K562 (cell line): Measurements from ENCODE around the gene NTNG1. TPM values are rescaled to one million over a fixed set of nuclear protein-coding genes. Genes with fewer than 3 reads are reported as not detected.

Experiments
- BHLHE40 ChIP-seq: IDR thresholded peaks from 2 replicates; pipeline ENCODE4 v1.6.1; 2011; ENCODE audit warnings: low read length, improper control_type of control experiment
- CBFB ChIP-seq: sonication (generic); formaldehyde crosslinking; IDR thresholded peaks from 2 replicates; pipeline ENCODE4 v1.4.0; 2020; ENCODE audit warnings: mild to moderate bottlenecking, missing genetic modification reagents
- RNF219 ChIP-seq: fragments of 250-450 bp; sonication (Bioruptor Pico); IDR thresholded peaks from 2 replicates; pipeline ENCODE4 v1.5.0; 2022; ENCODE audit warnings: mild to moderate bottlenecking
- SMARCA4 ChIP-seq: fragments of 450-650 bp; IDR thresholded peaks from 2 replicates; pipeline ENCODE4 v1.6.1; 2016
- TRIM28 ChIP-seq: fragments of 450-650 bp; IDR thresholded peaks from 2 replicates; pipeline ENCODE4 v1.6.1; 2017
- ZEB2 ChIP-seq: fragments of 450-650 bp; IDR thresholded peaks from 2 replicates; pipeline ENCODE4 v1.6.1; 2016
- polyA plus RNA-seq, 8 experiments: library from polyadenylated mRNA; depleted of rRNA in 4 of 8; stranded (reverse) in 5 of 8; unstranded in 3 of 8; fragments of >200 nt; fragmentation: Nextera tagmentation in 2 of 8; fragmentation: Illumina TruSeq in 1 of 8; extraction: Ambion mirVana in 2 of 8; extraction: Trizol in 1 of 8; gene quantifications; 2 replicates each; pipeline versions ENCODE4 v1.2.1 to v1.2.3, GENCODE V29; 2011 to 2014; ENCODE audit warnings: inconsistent platforms in 1 of 8, missing spikeins in 1 of 8
- total RNA-seq, 7 experiments: library from RNA; depleted of rRNA in 6 of 7; stranded (reverse); fragments of >200 nt in 6 of 7; fragmentation: Illumina TruSeq in 2 of 7; extraction: Trizol in 2 of 7; gene quantifications; 2 replicates each; pipeline versions ENCODE4 v1.2.1 to v1.2.3, GENCODE V29; 2011 to 2021; ENCODE audit warnings: low replicate concordance in 1 of 7
- TF ChIP-seq, protein P1 (sequence below): fragments of 450-650 bp; IDR thresholded peaks from 2 replicates; pipeline ENCODE4 v1.6.1; 2016; ENCODE audit warnings: mild to moderate bottlenecking
- TF ChIP-seq, protein P2 (sequence below): IDR thresholded peaks from 3 replicates; pipeline ENCODE4 v1.6.1; 2011; ENCODE audit warnings: borderline replicate concordance, mild to moderate bottlenecking; ENCODE audit not compliant: insufficient read length, insufficient read depth
- TF ChIP-seq, protein P3 (sequence below), 3 experiments: IDR thresholded peaks in 2 of 3; conservative IDR thresholded peaks in 1 of 3; 2 replicates each; pipeline ENCODE4 v1.5.1; 2011 to 2012; ENCODE audit warnings: low read length in 3 of 3, mild to moderate bottlenecking in 3 of 3, control low read depth in 2 of 3, improper control_type of control experiment in 1 of 3, inconsistent platforms in 1 of 3, low read depth in 1 of 3, mixed read lengths in 1 of 3, moderate library complexity in 1 of 3; ENCODE audit not compliant: insufficient read depth in 2 of 3

NTNG1 gene
- total and polyA plus RNA-seq, 9 of the 15 experiments (the other 6 are each of a cell fraction or from before 2014, with no cell fraction given) = not detected

DNA sequence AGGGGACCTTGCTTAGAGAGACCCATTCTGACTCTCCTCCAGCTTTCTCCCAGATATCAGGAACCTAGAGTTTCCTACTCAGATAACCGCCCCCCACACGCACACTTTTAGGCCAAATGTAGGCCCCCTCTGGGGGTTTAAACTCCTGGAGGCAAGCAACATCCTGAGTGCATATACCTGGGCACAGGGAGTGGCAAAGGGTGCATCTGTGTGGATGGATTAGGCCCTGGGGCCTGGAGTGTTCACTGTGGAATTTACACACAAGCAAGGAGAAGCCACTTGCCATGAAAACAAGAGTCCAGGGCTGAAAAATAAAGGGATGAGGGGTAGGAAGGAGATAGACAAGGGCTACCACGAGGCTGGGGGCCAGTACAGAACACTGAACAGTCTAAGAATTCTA, 343.1 kb downstream of the NTNG1 start (continued):
- TF ChIP-seq, protein P1, sequence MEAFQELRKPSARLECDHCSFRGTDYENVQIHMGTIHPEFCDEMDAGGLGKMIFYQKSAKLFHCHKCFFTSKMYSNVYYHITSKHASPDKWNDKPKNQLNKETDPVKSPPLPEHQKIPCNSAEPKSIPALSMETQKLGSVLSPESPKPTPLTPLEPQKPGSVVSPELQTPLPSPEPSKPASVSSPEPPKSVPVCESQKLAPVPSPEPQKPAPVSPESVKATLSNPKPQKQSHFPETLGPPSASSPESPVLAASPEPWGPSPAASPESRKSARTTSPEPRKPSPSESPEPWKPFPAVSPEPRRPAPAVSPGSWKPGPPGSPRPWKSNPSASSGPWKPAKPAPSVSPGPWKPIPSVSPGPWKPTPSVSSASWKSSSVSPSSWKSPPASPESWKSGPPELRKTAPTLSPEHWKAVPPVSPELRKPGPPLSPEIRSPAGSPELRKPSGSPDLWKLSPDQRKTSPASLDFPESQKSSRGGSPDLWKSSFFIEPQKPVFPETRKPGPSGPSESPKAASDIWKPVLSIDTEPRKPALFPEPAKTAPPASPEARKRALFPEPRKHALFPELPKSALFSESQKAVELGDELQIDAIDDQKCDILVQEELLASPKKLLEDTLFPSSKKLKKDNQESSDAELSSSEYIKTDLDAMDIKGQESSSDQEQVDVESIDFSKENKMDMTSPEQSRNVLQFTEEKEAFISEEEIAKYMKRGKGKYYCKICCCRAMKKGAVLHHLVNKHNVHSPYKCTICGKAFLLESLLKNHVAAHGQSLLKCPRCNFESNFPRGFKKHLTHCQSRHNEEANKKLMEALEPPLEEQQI = no peak
- TF ChIP-seq BHLHE40 = no peak
- TF ChIP-seq TRIM28 = no peak
- no peak for TF ChIP-seq SMARCA4
- TF ChIP-seq, protein P2, sequence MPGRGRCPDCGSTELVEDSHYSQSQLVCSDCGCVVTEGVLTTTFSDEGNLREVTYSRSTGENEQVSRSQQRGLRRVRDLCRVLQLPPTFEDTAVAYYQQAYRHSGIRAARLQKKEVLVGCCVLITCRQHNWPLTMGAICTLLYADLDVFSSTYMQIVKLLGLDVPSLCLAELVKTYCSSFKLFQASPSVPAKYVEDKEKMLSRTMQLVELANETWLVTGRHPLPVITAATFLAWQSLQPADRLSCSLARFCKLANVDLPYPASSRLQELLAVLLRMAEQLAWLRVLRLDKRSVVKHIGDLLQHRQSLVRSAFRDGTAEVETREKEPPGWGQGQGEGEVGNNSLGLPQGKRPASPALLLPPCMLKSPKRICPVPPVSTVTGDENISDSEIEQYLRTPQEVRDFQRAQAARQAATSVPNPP = no peak
- no peak for TF ChIP-seq ZEB2
- TF ChIP-seq CBFB (CRISPR knock-in tag) = no peak
- TF ChIP-seq RNF219 (CRISPR knock-in tag) = no peak
- TF ChIP-seq, protein P3, sequence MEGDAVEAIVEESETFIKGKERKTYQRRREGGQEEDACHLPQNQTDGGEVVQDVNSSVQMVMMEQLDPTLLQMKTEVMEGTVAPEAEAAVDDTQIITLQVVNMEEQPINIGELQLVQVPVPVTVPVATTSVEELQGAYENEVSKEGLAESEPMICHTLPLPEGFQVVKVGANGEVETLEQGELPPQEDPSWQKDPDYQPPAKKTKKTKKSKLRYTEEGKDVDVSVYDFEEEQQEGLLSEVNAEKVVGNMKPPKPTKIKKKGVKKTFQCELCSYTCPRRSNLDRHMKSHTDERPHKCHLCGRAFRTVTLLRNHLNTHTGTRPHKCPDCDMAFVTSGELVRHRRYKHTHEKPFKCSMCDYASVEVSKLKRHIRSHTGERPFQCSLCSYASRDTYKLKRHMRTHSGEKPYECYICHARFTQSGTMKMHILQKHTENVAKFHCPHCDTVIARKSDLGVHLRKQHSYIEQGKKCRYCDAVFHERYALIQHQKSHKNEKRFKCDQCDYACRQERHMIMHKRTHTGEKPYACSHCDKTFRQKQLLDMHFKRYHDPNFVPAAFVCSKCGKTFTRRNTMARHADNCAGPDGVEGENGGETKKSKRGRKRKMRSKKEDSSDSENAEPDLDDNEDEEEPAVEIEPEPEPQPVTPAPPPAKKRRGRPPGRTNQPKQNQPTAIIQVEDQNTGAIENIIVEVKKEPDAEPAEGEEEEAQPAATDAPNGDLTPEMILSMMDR (IDR thresholded peaks at IDR 0.05 in 2 of 3, conservative IDR thresholded peaks at IDR 0.05 in 1 of 3; ENCODE audit: insufficient read depth in 2 of 3, low read depth in 1 of 3, low read length in 3 of 3) = no peak
- TF ChIP-seq, all 486 proteins: peak for 0
